Superior temporal gyrus (tissue), 1 donor: ENCODE results near the gene SRGAP1.
A peak's percentile ranks its signal among the peaks of the same experiment; 100 is the strongest.

Source experiments
- DNase-seq: peaks from one replicate; pipeline ENCODE4 v3.0.0-alpha.2; 2016; ENCODE audit errors: extremely low spot score

Gene SRGAP1

DNA sequence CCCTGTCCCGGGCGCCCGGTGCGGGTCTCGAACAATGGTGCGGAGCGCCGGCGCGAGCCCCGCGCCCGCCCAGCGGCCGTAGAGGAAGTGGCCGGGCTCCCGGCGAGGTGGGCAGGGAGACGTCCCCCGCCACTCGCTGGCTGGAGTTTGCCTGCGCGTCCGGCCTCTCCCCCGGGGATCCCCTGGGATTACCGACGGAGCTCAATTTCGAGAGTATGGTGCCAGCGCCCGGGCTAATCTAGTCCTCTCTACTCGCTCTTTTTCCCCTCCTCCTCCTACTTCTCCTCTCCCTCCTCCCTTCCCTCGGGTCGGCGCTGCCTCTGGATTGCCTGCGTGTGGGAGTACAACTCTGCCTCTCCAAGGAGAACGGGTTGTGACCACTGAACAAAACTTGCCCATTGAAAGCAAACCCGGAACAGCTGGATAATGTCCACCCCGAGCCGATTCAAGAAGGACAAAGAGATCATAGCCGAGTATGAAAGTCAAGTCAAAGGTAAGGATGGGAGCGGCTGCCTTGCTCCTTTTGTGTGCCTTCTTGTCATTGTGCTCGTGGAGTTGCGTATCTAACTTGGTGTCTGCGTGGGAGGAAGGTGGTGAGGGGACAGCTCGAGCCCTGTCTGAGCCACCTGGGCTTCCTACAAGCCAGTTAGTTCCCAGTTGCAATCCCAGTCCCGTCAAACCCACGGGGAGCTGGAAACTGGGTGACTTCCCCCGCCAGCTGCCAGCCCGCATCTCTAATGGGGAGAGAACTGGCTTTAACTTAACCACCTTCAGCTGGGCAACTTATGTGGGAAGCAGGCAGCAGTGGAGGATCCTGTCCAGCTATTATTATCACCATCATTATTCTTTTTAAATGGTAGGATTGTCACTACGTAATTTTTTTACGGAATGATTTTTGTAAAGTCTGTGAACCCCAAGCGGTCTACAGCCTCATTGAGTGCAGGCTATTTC lies at the start of gene SRGAP1:
Gene SRGAP1, plus strand, starts transcription at position 310 of the 951 bp plus-strand sequence. Its CDS starts 117 bp downstream, at position 427.
- peak; percentile 67 for DNase-seq

GRCh38 chr12:63795032-63795687 lies 49.3 kb upstream of the SRGAP1 start:
- no peak for DNase-seq

GRCh38 chr12:63795944-63796343 lies 48.6 kb upstream of the SRGAP1 start:
- DNase-seq = no peak

DNA sequence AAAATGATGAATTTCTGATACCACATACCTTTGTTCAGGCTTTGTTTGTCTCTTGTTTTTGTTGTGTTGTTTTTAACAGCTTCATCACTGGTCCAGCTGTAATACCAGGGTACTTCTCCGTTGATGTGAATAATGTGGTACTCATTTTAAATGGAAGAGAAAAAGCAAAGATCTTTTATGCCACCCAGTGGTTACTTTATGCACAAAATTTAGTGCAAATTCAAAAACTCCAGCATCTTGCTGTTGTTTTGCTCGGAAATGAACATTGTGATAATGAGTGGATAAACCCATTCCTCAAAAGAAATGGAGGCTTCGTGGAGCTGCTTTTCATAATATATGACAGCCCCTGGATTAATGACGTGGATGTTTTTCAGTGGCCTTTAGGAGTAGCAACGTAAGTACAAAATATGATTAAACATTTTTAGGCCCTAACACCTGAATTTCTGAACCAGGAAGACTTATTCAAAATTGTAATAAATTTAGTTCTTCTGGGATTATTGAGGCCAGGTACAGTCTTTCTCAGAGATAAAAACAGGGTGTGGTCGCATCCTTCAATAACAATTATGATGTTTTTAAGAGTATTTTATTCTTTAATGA lies 42.4 kb upstream of the SRGAP1 start:
- DNase-seq = peak; percentile 87

DNA sequence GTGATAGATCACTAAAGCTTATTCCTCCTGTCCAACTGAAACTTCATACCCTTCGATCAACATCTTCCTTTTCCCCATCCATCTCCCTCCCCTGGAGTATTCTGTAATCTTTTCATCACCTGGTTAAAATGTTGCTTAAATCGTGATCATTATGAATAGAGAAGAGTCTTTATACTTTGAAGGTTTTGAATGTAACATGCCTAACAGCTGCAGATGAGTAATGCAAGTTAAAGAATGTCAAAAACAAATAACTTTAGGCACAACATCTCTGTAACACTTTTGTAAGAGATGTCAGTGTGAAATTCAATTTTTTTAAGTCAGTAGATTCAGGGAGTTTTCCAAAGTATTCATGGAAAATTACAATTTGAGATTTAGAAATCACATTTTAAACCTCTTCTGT lies 39.8 kb upstream of the SRGAP1 start:
- DNase-seq = no peak

- DNase-seq = no peak
Observed at GRCh38 chr12:63805704-63806672, 38.5 kb upstream of the SRGAP1 start.

GRCh38 chr12:63808631-63809030 lies 35.9 kb upstream of the SRGAP1 start:
- no peak for DNase-seq

DNA sequence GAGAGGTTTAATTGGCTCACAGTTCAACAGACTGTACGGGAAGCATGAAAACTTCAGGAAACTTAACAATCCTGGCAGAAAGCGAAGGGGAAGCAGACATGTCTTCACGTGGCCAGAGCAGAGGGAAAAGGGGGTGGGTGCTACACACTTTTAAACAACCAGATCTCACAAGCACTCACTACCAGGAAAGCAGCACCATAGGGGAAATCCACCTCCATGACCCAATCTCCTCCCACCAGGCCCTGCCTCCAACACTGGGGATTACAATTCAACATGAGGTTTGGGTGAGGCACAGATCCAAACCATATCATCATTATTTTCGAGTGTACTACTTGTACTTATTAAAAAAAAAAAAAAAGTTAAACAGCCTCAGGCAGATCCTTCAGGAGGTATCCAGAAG lies 34.9 kb upstream of the SRGAP1 start:
- DNase-seq = no peak

DNA sequence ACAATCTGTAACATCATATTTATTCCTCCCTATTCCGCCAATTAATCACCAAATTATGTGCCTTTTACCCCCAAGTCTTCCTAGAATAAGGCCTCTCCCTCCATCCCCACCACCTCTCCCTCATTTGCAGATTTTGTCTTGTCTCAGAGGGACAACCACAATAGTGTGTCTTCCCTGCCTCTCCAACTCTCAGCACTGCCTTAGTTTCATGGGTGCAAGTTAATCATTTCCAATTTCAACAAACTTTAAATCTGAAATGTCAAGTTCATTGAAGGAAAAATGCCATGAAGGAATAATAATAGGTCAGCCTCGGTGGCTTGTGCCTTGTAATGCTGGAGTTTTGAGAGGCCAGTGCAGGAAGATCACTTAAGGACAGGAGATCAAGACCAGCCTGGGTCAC lies 33.2 kb upstream of the SRGAP1 start:
- no peak for DNase-seq

GRCh38 chr12:63811755-63812154 lies 32.7 kb upstream of the SRGAP1 start:
- DNase-seq = no peak

- no peak for DNase-seq
Observed at GRCh38 chr12:63814146-63814772, 30.2 kb upstream of the SRGAP1 start.

DNA sequence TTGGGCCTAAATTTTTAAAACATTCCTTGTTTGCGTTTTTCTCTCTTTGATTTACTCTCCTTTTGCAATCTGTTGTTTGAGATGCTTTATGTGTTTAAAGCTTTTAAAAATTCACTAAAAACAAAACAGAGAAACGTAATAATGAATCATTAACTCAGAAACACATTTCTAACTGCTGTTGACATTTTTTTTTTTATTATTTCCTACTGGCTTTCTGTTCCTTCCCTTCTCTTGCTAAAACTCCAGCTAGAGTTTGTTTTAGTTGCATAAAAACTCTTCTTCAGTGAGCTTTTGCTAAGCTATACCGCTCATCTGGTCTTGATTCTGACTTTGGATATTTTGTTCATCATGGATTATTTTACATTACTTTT lies 29.0 kb upstream of the SRGAP1 start:
- no peak for DNase-seq

DNA sequence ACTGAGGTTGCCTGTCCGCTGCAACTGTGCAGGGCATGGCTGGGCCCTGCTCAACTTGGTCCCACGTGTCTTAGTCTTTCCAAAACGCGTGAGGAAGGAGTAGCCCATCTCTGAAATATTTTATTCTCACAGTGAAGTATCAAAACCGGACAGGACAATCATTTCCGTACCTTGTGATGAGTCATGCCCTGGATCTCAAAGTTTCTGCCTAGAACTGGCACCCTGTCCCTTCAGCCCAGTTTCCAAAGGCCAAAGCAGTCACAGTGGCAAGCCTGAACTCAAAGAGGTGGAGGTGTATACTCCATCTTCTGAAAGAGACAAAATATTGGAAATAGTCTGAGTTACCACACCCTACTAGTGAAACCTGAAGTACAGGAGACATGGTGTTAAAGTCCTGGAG lies 28.5 kb upstream of the SRGAP1 start:
- DNase-seq = no peak

- no peak for DNase-seq
Observed at GRCh38 chr12:63820427-63820826, 24.1 kb upstream of the SRGAP1 start.

DNA sequence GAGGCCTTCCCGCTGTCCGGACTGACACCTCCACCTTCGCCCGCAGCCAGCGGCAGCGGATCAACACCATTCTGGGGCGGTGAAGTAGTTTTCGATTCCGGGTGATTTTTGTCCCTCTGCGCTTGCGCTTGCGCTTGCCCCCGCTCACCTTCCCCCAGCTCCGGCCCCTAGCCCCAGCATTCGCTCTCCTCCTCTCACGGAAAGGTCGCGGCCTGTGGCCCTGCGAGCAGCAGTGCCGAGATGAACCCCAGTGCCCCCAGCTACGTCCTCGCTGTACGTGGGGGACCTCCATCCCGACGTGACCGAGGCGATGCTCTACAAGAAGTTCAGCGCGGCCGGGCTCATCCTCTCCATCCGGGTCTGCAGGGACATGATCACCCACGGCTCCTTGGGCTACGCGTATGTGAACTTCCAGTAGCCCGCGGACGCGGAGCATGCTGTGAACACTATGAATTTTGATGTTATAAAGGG lies 22.7 kb upstream of the SRGAP1 start:
- DNase-seq = no peak

DNA sequence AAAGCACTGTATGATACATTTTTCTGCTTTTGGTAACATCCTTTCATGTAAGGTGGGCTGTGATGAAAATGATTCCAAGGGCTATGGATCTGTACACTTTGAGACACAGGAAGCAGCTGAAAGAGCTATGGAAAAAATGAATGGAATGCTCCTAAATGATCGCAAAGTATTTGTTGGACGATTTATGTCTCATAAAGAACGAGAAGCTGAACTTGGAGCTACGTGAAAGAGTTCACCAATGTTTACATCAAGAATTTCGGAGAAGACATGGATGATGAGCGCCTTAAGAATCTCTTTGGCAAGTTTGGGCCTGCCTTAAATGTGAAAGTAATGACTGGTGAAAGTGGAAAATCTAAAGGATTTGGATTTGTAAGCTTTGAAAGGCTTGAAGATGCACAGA lies 22.1 kb upstream of the SRGAP1 start:
- DNase-seq = no peak

GRCh38 chr12:63823040-63823439 lies 21.5 kb upstream of the SRGAP1 start:
- DNase-seq = no peak

GRCh38 chr12:63826006-63826585 lies 18.4 kb upstream of the SRGAP1 start:
- peak; percentile 83 for DNase-seq

- DNase-seq = no peak
Observed at GRCh38 chr12:63828867-63829266, 15.6 kb upstream of the SRGAP1 start.

GRCh38 chr12:63836046-63836445 lies 8.5 kb upstream of the SRGAP1 start:
- no peak for DNase-seq

DNA sequence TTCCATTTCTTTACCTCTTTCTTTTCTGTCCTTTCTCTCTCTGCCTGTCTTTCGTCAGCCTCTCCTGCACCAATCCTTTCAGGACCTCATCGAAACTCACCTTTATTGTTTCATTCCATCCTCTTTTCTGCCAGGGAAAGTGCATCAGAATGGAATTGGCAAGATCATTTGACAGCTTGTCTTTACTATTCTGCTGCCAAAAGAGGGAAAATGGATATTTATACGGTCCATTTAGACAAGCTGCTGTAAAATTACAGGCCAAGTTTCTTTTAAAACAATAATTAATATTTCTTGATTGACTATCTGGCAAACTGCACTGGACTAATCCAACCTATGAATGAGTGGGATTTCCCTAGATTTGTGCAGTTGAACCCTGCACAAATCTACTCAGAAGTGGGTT lies 7.6 kb upstream of the SRGAP1 start:
- no peak for DNase-seq
